ENCODE measurements around the gene LPCAT3.

Gene LPCAT3

GRCh38 chr12:7006639-7007038, 11.6 kb downstream of the LPCAT3 start:
- no peak for TF ChIP-seq CTCF (IDR thresholded peaks at IDR 0.05)
- TF ChIP-seq ZFX (IDR thresholded peaks at IDR 0.05; ENCODE audit: borderline replicate concordance) = no peak
- H3K27ac ChIP-seq = peak overlapping the region; percentile 4; the same call in 1 of the 2 replicates

DNA sequence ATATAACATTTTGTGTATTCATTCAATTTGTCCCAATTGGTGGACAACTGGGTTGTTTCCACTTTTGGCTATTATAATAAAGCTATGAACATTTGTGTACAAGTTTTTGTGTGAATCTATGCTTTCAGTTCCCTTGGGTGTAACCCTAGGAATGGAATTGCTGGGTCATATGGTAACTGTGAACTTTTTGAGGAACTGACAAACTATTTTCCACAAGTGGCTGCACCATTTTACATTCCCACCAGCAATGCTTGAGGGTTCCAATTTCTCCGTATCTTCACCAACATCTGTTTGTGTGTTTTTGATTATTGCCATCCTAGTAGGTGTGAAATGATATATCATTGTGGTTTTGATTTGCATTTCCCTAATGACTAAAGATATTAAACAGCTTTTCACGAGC, 13.0 kb downstream of the LPCAT3 start:
- no peak overlapping the region for H3K27ac ChIP-seq
- TF ChIP-seq CTCF (IDR thresholded peaks at IDR 0.05) (no peak), ZFX (IDR thresholded peaks at IDR 0.05; ENCODE audit: borderline replicate concordance) (no peak)

- H3K27ac ChIP-seq = no peak overlapping the region
- TF ChIP-seq ZFX (IDR thresholded peaks at IDR 0.05; ENCODE audit: borderline replicate concordance) (no peak), CTCF (IDR thresholded peaks at IDR 0.05) (no peak)
These were observed 13.4 kb downstream of the LPCAT3 start for GRCh38 chr12:7004840-7005239.

- no peak for TF ChIP-seq ZFX (IDR thresholded peaks at IDR 0.05; ENCODE audit: borderline replicate concordance)
- TF ChIP-seq CTCF (IDR thresholded peaks at IDR 0.05) = no peak
- no peak overlapping the region for H3K27ac ChIP-seq
These were observed 13.9 kb downstream of the LPCAT3 start for GRCh38 chr12:7004287-7004803.

- TF ChIP-seq CTCF (IDR thresholded peaks at IDR 0.05) = no peak
- TF ChIP-seq ZFX (IDR thresholded peaks at IDR 0.05; ENCODE audit: borderline replicate concordance) = no peak
These were observed 16.2 kb downstream of the LPCAT3 start for GRCh38 chr12:7001921-7002591.

DNA sequence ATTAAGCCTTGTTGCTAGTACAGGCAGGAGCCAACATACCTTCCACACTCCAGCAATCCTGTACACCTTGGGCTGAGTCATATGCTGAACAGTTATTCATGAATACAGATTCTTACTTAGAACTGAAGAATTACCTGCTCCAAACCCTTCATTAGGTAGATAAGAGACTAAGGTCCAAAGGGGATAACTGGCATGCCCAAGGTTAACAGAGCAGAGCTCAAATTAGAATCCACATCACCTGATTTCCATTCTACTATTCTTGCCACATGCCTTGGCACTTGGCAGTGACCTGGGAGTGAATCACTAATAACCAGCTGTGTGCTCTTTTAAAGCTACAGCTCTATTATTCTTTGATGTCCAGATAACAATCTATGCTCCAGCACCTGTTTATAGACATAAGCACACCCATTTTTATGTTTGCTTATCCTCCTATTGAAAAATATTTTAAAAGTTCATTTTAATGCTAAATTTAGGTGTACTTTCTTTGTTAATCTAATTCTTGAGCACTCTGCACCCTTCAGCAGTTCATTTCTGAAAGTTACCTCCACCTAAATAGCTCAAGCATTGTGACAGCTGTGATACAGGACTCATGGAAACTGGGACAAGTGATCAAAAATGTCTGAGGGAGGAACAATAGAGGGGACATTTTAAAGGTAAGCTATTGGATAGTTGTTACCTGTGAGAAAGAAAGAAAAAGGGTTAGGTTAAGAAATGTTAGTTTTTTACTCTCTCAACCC, 19.4 kb downstream of the LPCAT3 start:
- TF ChIP-seq CTCF (IDR thresholded peaks at IDR 0.05) (no peak), ZFX (IDR thresholded peaks at IDR 0.05; ENCODE audit: borderline replicate concordance) (no peak)

More at GRCh38 chr12:7001921-7002591, 16.2 kb downstream of the LPCAT3 start:
- H3K27ac ChIP-seq = no peak overlapping the region

GRCh38 chr12:6996040-6996441, 22.2 kb downstream of the LPCAT3 start:
- no peak for TF ChIP-seq ZFX (IDR thresholded peaks at IDR 0.05; ENCODE audit: borderline replicate concordance)
- no peak for TF ChIP-seq CTCF (IDR thresholded peaks at IDR 0.05)
- H3K27ac ChIP-seq = no peak overlapping the region

More for the DNA sequence above, 19.4 kb downstream of the LPCAT3 start:
- 0 out of 2 replicates have a peak overlapping the region, but pooled peaks have one; percentile 0 for H3K27ac ChIP-seq
